Thyroid gland (tissue), 4 donors: ENCODE data around the gene NUDCD2. TPM values are rescaled to one million over a fixed set of nuclear protein-coding genes. Genes with fewer than 3 reads are reported as not detected.

Experiments
- DNase-seq, 2 donors: peaks; one replicate each; pipeline ENCODE4 v3.0.0-alpha.2; 2019
- H3K27ac ChIP-seq, 3 donors: fragments of 200-600 bp; sonication (generic); 1 replicate in 2 of 3; 2 replicates in 1 of 3; pipeline ENCODE4 v1.5.1; 2016 to 2019; ENCODE audit warnings: mild to moderate bottlenecking in 1 of 3, moderate library complexity in 1 of 3
- H3K27me3 ChIP-seq: fragments of 200-600 bp; sonication (generic); one replicate; pipeline ENCODE4 v1.5.1; 2019
- H3K36me3 ChIP-seq, 2 donors: fragments of 200-600 bp; sonication (generic); one replicate each; pipeline ENCODE4 v1.5.1; 2016 to 2019
- H3K4me1 ChIP-seq, 2 donors: fragments of 200-600 bp; sonication (generic); one replicate each; pipeline ENCODE4 v1.5.1; 2017 to 2019
- H3K4me3 ChIP-seq, 3 donors: fragments of 200-600 bp; sonication (generic); replicated peaks in 1 of 3; 1 replicate in 2 of 3; 2 replicates in 1 of 3; pipeline ENCODE4 v1.5.1; 2016; ENCODE audit warnings: mild to moderate bottlenecking in 1 of 3
- H3K9me3 ChIP-seq: fragments of 200-600 bp; sonication (generic); one replicate; pipeline ENCODE4 v1.5.1; 2017
- POLR2A ChIP-seq, 2 donors: fragments of 450-650 bp; IDR thresholded peaks; one replicate each; pipeline ENCODE4 v1.6.1; 2017; ENCODE audit warnings: antibody characterized with exemption in 2 of 2, mild to moderate bottlenecking in 2 of 2, moderate library complexity in 1 of 2
- WGBS, 2 donors: methylation state at CpG; one replicate each; pipeline ENCODE4 v1.1.5; 2017; 5-methylcytosine and 5-hydroxymethylcytosine counted together
- intact Hi-C: fragments of 100-400 bp; cut with DNase I; formaldehyde crosslinking; loops from one replicate; pipeline ENCODE4 v1.15.1; 2023
- total RNA-seq, 4 donors: library from RNA; depleted of rRNA; stranded (reverse); fragments of >200 nt; gene quantifications; one replicate each; pipeline ENCODE4 v1.2.3, GENCODE V29; 2016
- TF ChIP-seq, protein P1 (sequence below), 6 experiments: fragments of 200-600 bp in 3 of 6; fragments of 450-650 bp in 3 of 6; sonication (generic) in 3 of 6; IDR thresholded peaks; one replicate each; pipeline ENCODE4 v1.5.1; 2016 to 2019; ENCODE audit warnings: antibody characterized with exemption in 6 of 6, mild to moderate bottlenecking in 2 of 6, inconsistent platforms in 1 of 6, moderate library complexity in 1 of 6

Gene NUDCD2
- total RNA-seq, 4 donors from 2014 or later = 7.0 to 19.5 (median 14.8) TPM

DNA sequence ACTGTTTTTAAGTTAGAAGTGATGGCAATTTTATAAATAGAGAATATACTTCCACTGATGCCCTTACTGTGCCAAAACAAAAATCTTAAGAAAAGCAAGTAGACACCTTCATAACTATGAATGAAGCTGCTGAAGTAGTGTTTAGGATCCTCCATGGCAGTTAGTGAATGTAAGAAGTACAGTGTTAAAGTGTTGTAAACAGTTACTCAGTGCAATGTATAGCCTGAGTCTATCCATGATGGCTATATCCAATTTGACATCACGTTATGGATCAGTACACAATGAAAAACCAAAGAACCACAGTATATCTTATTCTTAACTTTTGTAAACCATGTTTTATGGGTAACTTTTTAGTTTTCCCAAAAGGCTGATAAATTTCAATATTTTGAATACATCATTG is 15.4 kb downstream of the NUDCD2 start:
- no peaks in the 10 kb centered on the region for H3K9me3 ChIP-seq
- peaks cover 14 to 24% of the 10 kb centered on the region in 2 donors for H3K36me3 ChIP-seq

DNA sequence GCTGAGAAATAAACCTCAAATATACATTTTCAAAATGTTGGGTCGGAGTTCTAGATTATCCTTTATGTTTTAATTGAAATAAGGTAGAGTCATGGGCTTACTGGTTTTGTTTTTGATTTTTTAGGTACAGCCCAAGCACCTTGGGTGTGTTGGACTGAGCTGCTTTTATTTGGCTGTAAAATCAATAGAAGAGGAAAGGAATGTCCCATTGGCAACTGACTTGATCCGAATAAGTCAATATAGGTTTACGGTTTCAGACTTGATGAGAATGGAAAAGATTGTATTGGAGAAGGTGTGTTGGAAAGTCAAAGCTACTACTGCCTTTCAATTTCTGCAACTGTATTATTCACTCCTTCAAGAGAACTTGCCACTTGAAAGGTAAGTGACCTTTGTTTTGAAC is 18.9 kb downstream of the NUDCD2 start:
- Histone ChIP-seq H3K9me3 (no peaks in the 10 kb centered on the region), H3K4me1 (peaks cover 18 to 25% of the 10 kb centered on the region in 2 donors), H3K4me3 (no peak overlapping the region), H3K36me3 (peaks cover 14 to 16% of the 10 kb centered on the region in 2 donors), H3K27ac (no peak overlapping the region), H3K27me3 (no peaks in the 10 kb centered on the region)
- intact Hi-C loops = no loop called here
- DNase-seq = no peak
- 97 to 98% methylated on average over 3 of the region's 3 CpGs for WGBS, 2 donors
- TF ChIP-seq POLR2A (IDR thresholded peaks at IDR 0.05) = no peak
- TF ChIP-seq, protein P1, sequence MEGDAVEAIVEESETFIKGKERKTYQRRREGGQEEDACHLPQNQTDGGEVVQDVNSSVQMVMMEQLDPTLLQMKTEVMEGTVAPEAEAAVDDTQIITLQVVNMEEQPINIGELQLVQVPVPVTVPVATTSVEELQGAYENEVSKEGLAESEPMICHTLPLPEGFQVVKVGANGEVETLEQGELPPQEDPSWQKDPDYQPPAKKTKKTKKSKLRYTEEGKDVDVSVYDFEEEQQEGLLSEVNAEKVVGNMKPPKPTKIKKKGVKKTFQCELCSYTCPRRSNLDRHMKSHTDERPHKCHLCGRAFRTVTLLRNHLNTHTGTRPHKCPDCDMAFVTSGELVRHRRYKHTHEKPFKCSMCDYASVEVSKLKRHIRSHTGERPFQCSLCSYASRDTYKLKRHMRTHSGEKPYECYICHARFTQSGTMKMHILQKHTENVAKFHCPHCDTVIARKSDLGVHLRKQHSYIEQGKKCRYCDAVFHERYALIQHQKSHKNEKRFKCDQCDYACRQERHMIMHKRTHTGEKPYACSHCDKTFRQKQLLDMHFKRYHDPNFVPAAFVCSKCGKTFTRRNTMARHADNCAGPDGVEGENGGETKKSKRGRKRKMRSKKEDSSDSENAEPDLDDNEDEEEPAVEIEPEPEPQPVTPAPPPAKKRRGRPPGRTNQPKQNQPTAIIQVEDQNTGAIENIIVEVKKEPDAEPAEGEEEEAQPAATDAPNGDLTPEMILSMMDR (IDR thresholded peaks at IDR 0.05) = no peak

More for the DNA sequence above, 15.4 kb downstream of the NUDCD2 start:
- Histone ChIP-seq H3K27me3 (no peaks in the 10 kb centered on the region), H3K4me1 (peaks cover 5 to 10% of the 10 kb centered on the region in 2 donors), H3K27ac (no peak overlapping the region), H3K4me3 (no peak overlapping the region)
- 91 to 100% methylated on average over 1 of the region's 1 CpG for WGBS, 2 donors
- TF ChIP-seq, protein P1 (IDR thresholded peaks at IDR 0.05) = no peak
- TF ChIP-seq POLR2A (IDR thresholded peaks at IDR 0.05) = no peak
- DNase-seq = no peak
- intact Hi-C loops = no loop called here

DNA sequence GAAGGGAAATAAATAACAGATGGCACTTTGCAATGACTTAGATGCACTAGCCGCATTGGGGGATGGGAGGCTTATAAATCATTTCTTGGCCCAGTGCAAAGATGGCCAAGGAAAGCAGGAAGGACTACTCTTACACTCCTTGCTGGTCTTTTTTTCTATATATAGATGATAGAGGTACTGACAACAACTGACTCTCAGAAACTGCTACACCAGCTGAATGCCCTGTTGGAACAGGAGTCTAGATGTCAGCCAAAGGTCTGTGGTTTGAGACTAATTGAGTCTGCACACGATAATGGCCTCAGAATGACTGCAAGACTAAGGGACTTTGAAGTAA is 20.8 kb downstream of the NUDCD2 start:
- peaks cover 6 to 16% of the 10 kb centered on the region in 2 donors for H3K36me3 ChIP-seq
- DNase-seq = no peak
- WGBS, 2 donors = 64 to 70% methylated on average over 2 of the region's 2 CpGs
- no peaks in the 10 kb centered on the region for H3K27me3 ChIP-seq
- no peak overlapping the region for H3K4me3 ChIP-seq
- H3K9me3 ChIP-seq = no peaks in the 10 kb centered on the region
- no peak for TF ChIP-seq POLR2A (IDR thresholded peaks at IDR 0.05)
- TF ChIP-seq, protein P1 (IDR thresholded peaks at IDR 0.05) = no peak
- intact Hi-C loops = no loop called here
- H3K4me1 ChIP-seq = peaks cover 18 to 25% of the 10 kb centered on the region in 2 donors
- H3K27ac ChIP-seq = no peak overlapping the region

DNA sequence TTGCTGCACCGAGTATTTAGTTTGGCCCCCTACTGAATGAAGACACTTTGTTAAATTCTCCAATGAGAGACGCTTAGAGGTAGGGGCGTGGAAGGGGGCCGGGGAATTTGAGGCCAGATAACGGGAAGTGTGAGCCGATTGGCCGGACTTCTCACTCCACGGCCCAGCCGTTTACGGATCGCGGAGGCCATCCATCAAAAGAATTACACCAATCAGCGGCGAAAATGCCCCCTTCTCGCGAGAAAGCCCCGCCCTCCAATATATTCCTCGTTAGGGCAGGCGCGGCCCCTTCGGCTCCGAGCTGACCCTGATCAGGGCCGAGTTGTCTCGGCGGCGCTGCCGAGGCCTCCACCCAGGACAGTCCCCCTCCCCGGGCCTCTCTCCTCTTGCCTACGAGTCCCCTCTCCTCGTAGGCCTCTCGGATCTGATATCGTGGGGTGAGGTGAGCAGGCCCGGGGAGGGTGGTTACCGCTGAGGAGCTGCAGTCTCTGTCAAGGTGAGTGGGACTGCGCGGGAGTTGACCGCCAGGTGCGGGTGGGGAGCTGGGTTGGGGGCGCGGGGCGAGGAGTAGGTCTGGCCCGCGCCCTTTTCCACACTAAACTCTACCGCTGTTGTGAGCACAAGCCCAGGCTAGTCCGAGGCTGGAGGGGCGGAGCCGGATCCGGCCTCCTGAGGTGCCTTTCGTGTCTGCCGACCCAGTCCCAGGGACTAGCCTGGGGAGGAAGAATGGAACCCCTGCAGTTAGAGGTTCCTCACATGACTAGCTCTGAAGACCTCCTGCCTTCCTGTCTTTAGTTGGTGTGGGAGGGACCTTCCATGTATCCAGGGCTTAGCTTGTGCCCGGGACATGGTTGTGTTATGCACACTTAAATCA is 22.4 kb downstream of the NUDCD2 start, which contains the start of gene CCNG1:
Gene CCNG1, plus strand, starts transcription at position 287 of the 874 bp plus-strand sequence. CDS start 1,662 bp downstream, outside the sequence.
- Histone ChIP-seq H3K27me3 (no peaks in the 10 kb centered on the region), H3K4me3 (peak within 1 kb of the TSS; percentile 49 to 99 (median 83)), H3K36me3 (peaks cover 6 to 7% of the 10 kb centered on the region in 2 donors), H3K9me3 (no peaks in the 10 kb centered on the region), H3K4me1 (peaks cover 18 to 25% of the 10 kb centered on the region in 2 donors), H3K27ac (peak within 1 kb of the TSS; percentile 65 to 88 (median 85))
- peak; percentile 95 to 96 for DNase-seq
- WGBS, 2 donors = 0 to 5% methylated on average over 28 to 45 of the region's 51 CpGs
- intact Hi-C loops = no loop called here
- TF ChIP-seq, protein P1 (IDR thresholded peaks at IDR 0.05) = peak in 2 of 6 experiments; percentile 10 to 33
- peak in 1 of 2 donors; percentile 89 for TF ChIP-seq POLR2A (IDR thresholded peaks at IDR 0.05)

DNA sequence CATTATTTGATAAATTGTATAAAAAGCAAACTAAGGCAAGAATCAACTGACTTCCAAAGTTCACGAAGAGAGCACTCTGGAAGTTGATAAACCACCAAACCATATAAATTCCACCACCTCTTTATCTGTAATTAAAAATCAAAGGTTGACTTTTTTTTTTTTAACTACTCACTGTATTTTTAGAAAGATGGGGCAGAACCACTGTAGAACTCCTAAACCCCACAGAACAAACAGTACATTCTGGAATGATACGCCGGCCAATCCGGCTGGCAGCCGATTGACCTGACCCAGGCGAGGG is 22.9 kb downstream of the NUDCD2 start:
- intact Hi-C loops = no loop called here
- H3K4me3 ChIP-seq = peak overlapping the region in 2 of 3 donors; percentile 0 to 83
- peak overlapping the region; percentile 33 to 88 (median 85) for H3K27ac ChIP-seq
- no peaks in the 10 kb centered on the region for H3K9me3 ChIP-seq
- 3 to 7% methylated on average over 6 of the region's 6 CpGs for WGBS, 2 donors
- H3K4me1 ChIP-seq = peaks cover 18 to 25% of the 10 kb centered on the region in 2 donors
- H3K36me3 ChIP-seq = peaks cover 1% of the 10 kb centered on the region in 2 donors
- TF ChIP-seq POLR2A (IDR thresholded peaks at IDR 0.05) = no peak
- TF ChIP-seq, protein P1 (IDR thresholded peaks at IDR 0.05) = no peak
- no peak for DNase-seq
- no peaks in the 10 kb centered on the region for H3K27me3 ChIP-seq
